ENCODE results near the gene DCDC2B. TPM values are rescaled to one million over a fixed set of nuclear protein-coding genes. Genes with fewer than 3 reads are reported as not detected.
"Not testable (repeated sequence)": the region's sequence is repeated elsewhere in the genome, so short reads cannot be mapped to it uniquely, and the experiment has no call there.

DCDC2B gene
- polyA plus RNA-seq, 3 donors = 0.60 to 2.2 (median 2.1) TPM

GRCh38 chr1:32255072-32256071, 46.5 kb downstream of the DCDC2B start:
- DNase-seq = no peak

GRCh38 chr1:32256473-32257226, 47.8 kb downstream of the DCDC2B start:
- DNase-seq = no peak

- no peak for DNase-seq
These were observed 48.3 kb downstream of the DCDC2B start for GRCh38 chr1:32257227-32257508.

GRCh38 chr1:32263236-32263593, 54.3 kb downstream of the DCDC2B start:
- DNase-seq = not testable (repeated sequence)

- no peak for DNase-seq
These were observed 54.9 kb downstream of the DCDC2B start for GRCh38 chr1:32263744-32264143.

Other genes starting within 250 kb of the DCDC2B start
- gene KHDRBS1, start 195.2 kb upstream of the DCDC2B start, polyA plus RNA-seq (ENCODE audit: insufficient read length in 3 of 3) = 100 to 1,000 TPM; 218 to 249 (median 237) TPM
- gene TMEM39B, start 136.2 kb upstream of the DCDC2B start, polyA plus RNA-seq (ENCODE audit: insufficient read length in 3 of 3) = 10 to 100 TPM; 20.4 to 24.0 (median 22.5) TPM
- gene KPNA6, start 101.0 kb upstream of the DCDC2B start, polyA plus RNA-seq (ENCODE audit: insufficient read length in 3 of 3) = 10 to 100 TPM; 26.4 to 38.7 (median 38.0) TPM
- 10 to 100 TPM; 48.9 to 51.0 (median 49.2) TPM for gene TXLNA, start 29.4 kb upstream of the DCDC2B start, polyA plus RNA-seq (ENCODE audit: insufficient read length in 3 of 3)
- gene CCDC28B, start 8.5 kb upstream of the DCDC2B start, polyA plus RNA-seq (ENCODE audit: insufficient read length in 3 of 3) = 10 to 100 TPM; 26.7 to 29.5 (median 27.1) TPM
- 10 to 100 TPM in 1 of 3 donors, 1 to 10 TPM in 2; 6.6 to 11.4 (median 9.3) TPM for gene IQCC, start 3.4 kb upstream of the DCDC2B start, polyA plus RNA-seq (ENCODE audit: insufficient read length in 3 of 3)
- gene TMEM234, start 13.3 kb downstream of the DCDC2B start, polyA plus RNA-seq (ENCODE audit: insufficient read length in 3 of 3) = 10 to 100 TPM; 24.6 to 31.9 (median 28.2) TPM
- 100 to 1,000 TPM; 146 to 171 (median 152) TPM for gene EIF3I, start 13.3 kb downstream of the DCDC2B start, polyA plus RNA-seq (ENCODE audit: insufficient read length in 3 of 3)
- 10 to 100 TPM in 2 of 3 donors, 1 to 10 TPM in 1; 8.5 to 10.5 (median 10.3) TPM for gene FAM167B, start 38.1 kb downstream of the DCDC2B start, polyA plus RNA-seq (ENCODE audit: insufficient read length in 3 of 3)
- 1 to 10 TPM; 4.2 to 6.5 (median 5.0) TPM for gene LCK, start 42.2 kb downstream of the DCDC2B start, polyA plus RNA-seq (ENCODE audit: insufficient read length in 3 of 3)
- 100 to 1,000 TPM; 179 to 241 (median 186) TPM for gene HDAC1, start 83.0 kb downstream of the DCDC2B start, polyA plus RNA-seq (ENCODE audit: insufficient read length in 3 of 3)
- gene MARCKSL1, start 127.1 kb downstream of the DCDC2B start, polyA plus RNA-seq (ENCODE audit: insufficient read length in 3 of 3) = 100 to 1,000 TPM; 384 to 512 (median 486) TPM
- gene FAM229A, start 153.4 kb downstream of the DCDC2B start, polyA plus RNA-seq (ENCODE audit: insufficient read length in 3 of 3) = 10 to 100 TPM in 2 of 3 donors, 1 to 10 TPM in 1; 5.5 to 13.2 (median 11.4) TPM
- gene TSSK3, start 153.4 kb downstream of the DCDC2B start, polyA plus RNA-seq (ENCODE audit: insufficient read length in 3 of 3) = 1 to 10 TPM; 2.1 to 9.6 (median 8.7) TPM
- 10 to 100 TPM; 60.2 to 70.6 (median 67.1) TPM for gene BSDC1, start 185.4 kb downstream of the DCDC2B start, polyA plus RNA-seq (ENCODE audit: insufficient read length in 3 of 3)